Common myeloid progenitor, CD34-positive (primary cell): ENCODE data around the gene TWIST1.

Source experiments
- CTCF ChIA-PET: fragments of 350-600 bp; sonication (Branson Sonifier 250); formaldehyde crosslinking; loops from one replicate; lab custom pipeline; 2021; ENCODE audit warnings: antibody characterized with exemption; lab: Charles Lee
- POLR2A ChIA-PET: fragments of 350-600 bp; sonication (Branson Sonifier 250); formaldehyde crosslinking; loops from one replicate; lab custom pipeline; 2021; ENCODE audit warnings: antibody characterized with exemption; lab: Charles Lee
- DNase-seq, 3 donors: peaks; one replicate each; pipeline versions ENCODE4 v3.0.0 to v3.0.0-alpha.2; 2013
- H3K27ac ChIP-seq, 2 experiments: 1 replicate in 1 of 2; 2 replicates in 1 of 2; pipeline ENCODE4 v1.7.0; 2013; ENCODE audit warnings: inconsistent platforms in 2 of 2, low read length in 2 of 2, mild to moderate bottlenecking in 2 of 2, low read depth in 1 of 2, moderate library complexity in 1 of 2; ENCODE audit not compliant: severe bottlenecking in 2 of 2, insufficient read depth in 1 of 2, poor library complexity in 1 of 2
- H3K27me3 ChIP-seq, 5 experiments: replicated peaks in 2 of 5; 1 replicate in 3 of 5; 2 replicates in 2 of 5; pipeline versions ENCODE4 v1.6.1 to v1.7.0; 2013; ENCODE audit warnings: low read length in 4 of 5, mild to moderate bottlenecking in 2 of 5, moderate library complexity in 2 of 5, inconsistent platforms in 1 of 5; ENCODE audit not compliant: insufficient read depth in 5 of 5, control insufficient read depth in 4 of 5
- H3K36me3 ChIP-seq, 4 experiments: 1 replicate in 2 of 4; 2 replicates in 2 of 4; pipeline versions ENCODE4 v1.6.1 to v1.7.0; 2013; ENCODE audit warnings: low read length in 3 of 4, control low read depth in 1 of 4, mild to moderate bottlenecking in 1 of 4; ENCODE audit not compliant: control insufficient read depth in 4 of 4, insufficient read depth in 4 of 4
- H3K4me1 ChIP-seq, 4 experiments: 1 replicate in 3 of 4; 2 replicates in 1 of 4; pipeline versions ENCODE4 v1.6.1 to v1.7.1; 2013; ENCODE audit warnings: low read length in 3 of 4, mild to moderate bottlenecking in 3 of 4, control low read depth in 1 of 4, inconsistent platforms in 1 of 4, moderate library complexity in 1 of 4; ENCODE audit not compliant: control insufficient read depth in 4 of 4, insufficient read depth in 4 of 4; ENCODE audit errors: control extremely low read depth in 1 of 4
- H3K4me3 ChIP-seq, 7 experiments: 1 replicate in 4 of 7; 2 replicates in 3 of 7; pipeline versions ENCODE4 v1.5.1 to v1.7.0; 2013; ENCODE audit warnings: mild to moderate bottlenecking in 7 of 7, low read length in 6 of 7, moderate library complexity in 6 of 7, inconsistent platforms in 2 of 7, low read depth in 2 of 7, control low read depth in 1 of 7; ENCODE audit not compliant: insufficient read depth in 4 of 7, control insufficient read depth in 1 of 7; ENCODE audit errors: extremely low read depth in 1 of 7
- H3K9me3 ChIP-seq, 5 experiments: 1 replicate in 4 of 5; 2 replicates in 1 of 5; pipeline versions ENCODE4 v1.6.1 to v1.7.1; 2013; ENCODE audit warnings: low read length in 4 of 5, mild to moderate bottlenecking in 2 of 5, inconsistent platforms in 1 of 5, low read depth in 1 of 5, moderate library complexity in 1 of 5; ENCODE audit not compliant: control insufficient read depth in 4 of 5, insufficient read depth in 2 of 5; ENCODE audit errors: control extremely low read depth in 1 of 5
- WGBS: methylation state at CpG from one replicate; pipeline ENCODE4 v1.1.5; 2013; ENCODE audit not compliant: insufficient coverage; 5-methylcytosine and 5-hydroxymethylcytosine counted together

TWIST1 gene

GRCh38 chr7:19101909-19102308, 15.5 kb downstream of the TWIST1 start:
- Histone ChIP-seq H3K9me3 (no peaks in the 10 kb centered on the region), H3K4me3 (no peak overlapping the region), H3K27ac (no peak overlapping the region), H3K4me1 (peaks cover 0 to 11% (median 3%) of the 10 kb centered on the region in 4 experiments), H3K27me3 (peaks cover 29 to 91% (median 60%) of the 10 kb centered on the region in 5 experiments), H3K36me3 (no peaks in the 10 kb centered on the region)
- CTCF ChIA-PET: interaction anchor here (1.3 to 1.7 kb wide), 2 partner anchors 12 to 18 kb away, joined by 5 read pairs; no protein-coding TSS in a partner anchor
- WGBS: 100% methylated on average over 1 of the region's 2 CpGs
- POLR2A ChIA-PET: no interaction called here
- DNase-seq: no peak

GRCh38 chr7:19101472-19101871, 16.0 kb downstream of the TWIST1 start:
- CTCF ChIA-PET: interaction anchor here (1.7 kb wide), 1 partner anchor 18 kb away, joined by 5 read pairs; no protein-coding TSS in a partner anchor

GRCh38 chr7:19099924-19100323, 17.5 kb downstream of the TWIST1 start:
- Histone ChIP-seq H3K9me3 (no peaks in the 10 kb centered on the region), H3K4me1 (no peaks in the 10 kb centered on the region), H3K36me3 (no peaks in the 10 kb centered on the region), H3K27ac (no peak overlapping the region), H3K27me3 (peaks cover 17 to 88% (median 47%) of the 10 kb centered on the region in 5 experiments), H3K4me3 (no peak overlapping the region)
- no peak for DNase-seq
- no CpG with 5 or more reads among the region's 2 CpGs for WGBS
- ChIA-PET POLR2A (no interaction called here), CTCF (interaction anchor here (0.8 to 1.8 kb wide), 2 partner anchors 10 to 19 kb away, joined by 3 to 7 read pairs; no protein-coding TSS in a partner anchor)

More at GRCh38 chr7:19101472-19101871, 16.0 kb downstream of the TWIST1 start:
- Histone ChIP-seq H3K4me1 (peaks cover 0 to 6% (median under 1%) of the 10 kb centered on the region in 4 experiments), H3K27ac (no peak overlapping the region), H3K4me3 (no peak overlapping the region), H3K9me3 (no peaks in the 10 kb centered on the region), H3K27me3 (peaks cover 28 to 89% (median 55%) of the 10 kb centered on the region in 5 experiments), H3K36me3 (no peaks in the 10 kb centered on the region)
- DNase-seq: no peak
- POLR2A ChIA-PET: no interaction called here
- no CpG with 5 or more reads among the region's 1 CpG for WGBS

GRCh38 chr7:19099194-19099593, 18.2 kb downstream of the TWIST1 start:
- H3K36me3 ChIP-seq: no peaks in the 10 kb centered on the region
- no peak overlapping the region for H3K27ac ChIP-seq
- no peak overlapping the region for H3K4me3 ChIP-seq
- H3K4me1 ChIP-seq: no peaks in the 10 kb centered on the region
- WGBS: no CpG with 5 or more reads among the region's 3 CpGs
- no peaks in the 10 kb centered on the region for H3K9me3 ChIP-seq
- no peak for DNase-seq
- H3K27me3 ChIP-seq: peaks cover 18 to 86% (median 47%) of the 10 kb centered on the region in 5 experiments
- ChIA-PET POLR2A (no interaction called here), CTCF (interaction anchor here (1.8 kb wide), 1 partner anchor 20 kb away, joined by 7 read pairs; no protein-coding TSS in a partner anchor)

GRCh38 chr7:19098510-19098909, 18.9 kb downstream of the TWIST1 start:
- ChIA-PET CTCF (interaction anchor here (1.8 kb wide), 1 partner anchor 21 kb away, joined by 7 read pairs; no protein-coding TSS in a partner anchor), POLR2A (no interaction called here)
- no peak for DNase-seq
- Histone ChIP-seq H3K9me3 (no peaks in the 10 kb centered on the region), H3K4me3 (no peak overlapping the region), H3K27me3 (peaks cover 18 to 84% (median 45%) of the 10 kb centered on the region in 5 experiments), H3K36me3 (no peaks in the 10 kb centered on the region), H3K4me1 (no peaks in the 10 kb centered on the region), H3K27ac (no peak overlapping the region)
- no CpG with 5 or more reads among the region's 1 CpG for WGBS

GRCh38 chr7:19097165-19098055, 20.0 kb downstream of the TWIST1 start:
- peaks cover 13 to 77% (median 36%) of the 10 kb centered on the region in 5 experiments for H3K27me3 ChIP-seq
- 90% methylated on average over 2 of the region's 9 CpGs for WGBS
- H3K9me3 ChIP-seq: no peaks in the 10 kb centered on the region
- POLR2A ChIA-PET: no interaction called here
- no peaks in the 10 kb centered on the region for H3K4me1 ChIP-seq
- H3K4me3 ChIP-seq: no peak overlapping the region
- CTCF ChIA-PET: interaction anchor here (1.3 to 1.8 kb wide), 2 partner anchors 12 to 26 kb away, joined by 3 to 4 read pairs; no protein-coding TSS in a partner anchor
- peak in 2 of 3 donors; percentile 13 to 19 for DNase-seq
- no peak overlapping the region for H3K27ac ChIP-seq
- H3K36me3 ChIP-seq: no peaks in the 10 kb centered on the region
